Hypothalamus (tissue), 51 donors: ENCODE results near the gene CCDC178.
"Not testable (repeated sequence)": the region's sequence is repeated elsewhere in the genome, so short reads cannot be mapped to it uniquely, and the experiment has no call there.

ENCODE experiments used
- DNase-seq, 51 donors: peaks; one replicate each; lab custom pipeline; 2025; lab: John Stamatoyannopoulos, UW

Gene CCDC178

GRCh38 chr18:33022370-33022769, 418.2 kb downstream of the CCDC178 start:
- DNase-seq: no peak

- DNase-seq: no peak
Measured at GRCh38 chr18:33020877-33021276, 419.6 kb downstream of the CCDC178 start.

- no peak for DNase-seq
Measured at GRCh38 chr18:33014060-33014796, 426.3 kb downstream of the CCDC178 start.

GRCh38 chr18:33010149-33010548, 430.4 kb downstream of the CCDC178 start:
- DNase-seq: no peak

DNA sequence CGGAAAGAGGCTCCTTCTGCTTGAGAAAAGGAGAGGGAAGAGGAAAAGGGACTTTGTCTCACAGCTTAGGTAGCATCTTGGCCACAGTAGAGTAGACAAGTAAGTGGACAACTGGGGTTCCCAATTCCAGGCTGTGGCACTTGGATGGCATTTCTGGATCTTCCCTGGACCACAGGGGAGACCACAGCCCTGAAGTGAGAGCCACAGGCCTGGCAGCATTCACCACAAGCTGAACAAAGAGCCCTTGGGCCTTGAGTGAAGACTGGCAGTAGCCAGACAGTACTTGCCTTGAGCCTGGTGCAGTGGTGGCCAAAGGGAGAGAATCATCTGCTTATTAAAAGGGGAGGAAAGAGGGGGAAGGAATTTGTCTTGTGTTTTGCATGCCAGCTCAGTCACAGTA, 441.6 kb downstream of the CCDC178 start:
- DNase-seq: no peak

- no peak for DNase-seq
Measured at GRCh38 chr18:32998285-32998684, 442.2 kb downstream of the CCDC178 start.

DNA sequence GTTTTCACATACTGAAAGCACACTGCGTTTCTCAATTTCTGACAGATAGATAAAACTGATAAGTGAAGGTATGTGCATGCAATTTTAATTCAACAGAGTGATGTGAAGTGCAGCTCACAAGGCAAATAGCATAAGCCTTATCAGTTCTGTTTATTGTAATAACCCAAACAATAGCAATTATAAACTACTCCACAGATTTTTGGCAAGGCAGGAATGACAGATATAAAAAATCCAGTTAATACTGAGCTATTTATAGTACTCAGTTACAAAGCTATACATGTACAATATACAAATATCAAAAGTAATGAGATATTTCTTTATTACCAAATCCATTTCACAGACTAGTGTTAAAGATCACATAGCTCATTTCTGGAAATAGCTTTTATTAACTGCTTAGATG, 456.8 kb downstream of the CCDC178 start:
- no peak for DNase-seq

DNA sequence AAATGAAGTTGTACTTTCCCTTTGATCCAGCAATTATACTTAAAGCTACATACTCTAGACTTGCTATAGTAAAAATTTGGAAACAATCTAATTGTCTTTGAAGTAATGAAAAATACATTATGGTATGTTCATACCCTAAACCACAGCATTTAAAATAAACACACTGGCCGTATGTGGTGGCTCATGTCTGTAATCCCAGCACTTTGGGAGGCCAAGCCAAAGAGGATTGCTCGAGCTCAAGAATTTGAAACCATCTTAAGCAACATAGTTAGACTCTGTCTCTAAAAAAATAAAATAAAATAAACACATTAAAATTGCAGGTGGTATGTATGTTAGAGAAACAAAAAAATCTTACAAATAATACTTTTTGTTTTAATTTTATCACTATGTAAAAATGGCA, 459.6 kb downstream of the CCDC178 start:
- DNase-seq: no peak

GRCh38 chr18:32975501-32975900, 465.0 kb downstream of the CCDC178 start:
- no peak for DNase-seq

- DNase-seq: no peak
Measured at GRCh38 chr18:32975163-32975436, 465.4 kb downstream of the CCDC178 start.

GRCh38 chr18:32974421-32975162, 465.9 kb downstream of the CCDC178 start:
- no peak for DNase-seq

GRCh38 chr18:32968248-32968647, 472.3 kb downstream of the CCDC178 start:
- no peak for DNase-seq

GRCh38 chr18:32966141-32966540, 474.4 kb downstream of the CCDC178 start:
- DNase-seq: no peak

DNA sequence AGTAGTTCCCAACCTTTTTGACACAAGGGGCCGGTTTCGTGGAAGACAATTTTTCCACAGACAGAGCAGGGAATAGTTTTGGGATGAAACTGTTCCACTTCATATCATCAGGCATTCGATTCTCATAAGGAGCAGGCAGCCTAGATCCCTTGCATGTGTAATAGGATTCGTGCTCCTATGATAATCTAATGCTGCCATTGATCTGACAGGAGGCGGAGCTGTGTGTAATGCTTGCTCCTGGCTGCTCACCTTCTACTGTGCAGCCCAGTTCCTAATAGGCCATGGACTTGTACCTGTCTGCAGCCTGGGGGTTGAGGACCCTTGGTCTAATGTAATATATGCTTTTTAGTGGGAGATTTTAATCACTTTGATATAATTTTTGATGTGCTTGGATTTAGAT, 479.0 kb downstream of the CCDC178 start:
- no peak for DNase-seq

GRCh38 chr18:32958746-32959145, 481.8 kb downstream of the CCDC178 start:
- no peak for DNase-seq

- no peak for DNase-seq
Measured at GRCh38 chr18:32956591-32957315, 483.8 kb downstream of the CCDC178 start.

- not testable (repeated sequence) for DNase-seq
Measured at GRCh38 chr18:32952318-32952717, 488.2 kb downstream of the CCDC178 start.

DNA sequence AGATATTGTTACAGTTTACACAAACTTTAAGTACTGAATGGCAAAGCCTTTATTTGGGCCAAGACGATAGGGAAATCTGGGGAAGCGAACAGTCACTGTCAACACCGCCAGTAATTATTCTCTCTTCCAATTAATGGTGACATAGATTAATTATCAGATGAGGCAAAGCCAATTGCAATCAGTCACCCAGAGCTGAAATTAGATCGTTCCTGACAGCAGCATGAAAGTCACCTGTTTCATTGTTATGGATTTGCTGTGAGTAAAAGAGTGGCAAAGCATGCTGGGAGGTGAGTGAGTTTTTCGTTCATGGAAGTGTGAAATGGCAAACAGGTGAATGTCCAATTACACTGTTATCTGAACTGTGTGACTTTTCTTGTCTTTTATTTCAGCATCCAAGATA, 502.9 kb downstream of the CCDC178 start:
- no peak for DNase-seq

GRCh38 chr18:32937066-32937465, 503.5 kb downstream of the CCDC178 start:
- DNase-seq: no peak

GRCh38 chr18:32934201-32934600, 506.3 kb downstream of the CCDC178 start:
- DNase-seq: no peak

- no peak for DNase-seq
Measured at GRCh38 chr18:32930695-32931301, 509.7 kb downstream of the CCDC178 start.
